HFFc6 (cell line): Measurements from ENCODE around the gene SPIRE2. TPM values are rescaled to one million over a fixed set of nuclear protein-coding genes. Genes with fewer than 3 reads are reported as not detected.

Experiments
- DNase-seq: peaks from one replicate; pipeline ENCODE4 v3.0.0-alpha.2; 2018
- H3K27ac Mint-ChIP-seq: 2 replicates; pipeline ENCODE4 v1.8.0; 2020; ENCODE audit warnings: mild to moderate bottlenecking, mixed read lengths
- H3K27me3 Mint-ChIP-seq: 2 replicates; pipeline ENCODE4 v1.8.0; 2021; ENCODE audit warnings: mild to moderate bottlenecking, moderate library complexity, mixed read lengths; ENCODE audit not compliant: insufficient read depth
- H3K36me3 Mint-ChIP-seq: 2 replicates; pipeline ENCODE4 v1.8.0; 2021; ENCODE audit warnings: low read depth, mixed read lengths
- H3K4me1 Mint-ChIP-seq: 2 replicates; pipeline ENCODE4 v1.8.0; 2020; ENCODE audit warnings: low read depth, mixed read lengths
- H3K4me3 Mint-ChIP-seq: 2 replicates; pipeline ENCODE4 v1.8.0; 2020; ENCODE audit warnings: mild to moderate bottlenecking, moderate library complexity, mixed read lengths
- H3K9me3 Mint-ChIP-seq: 2 replicates; pipeline ENCODE4 v1.8.0; 2020; ENCODE audit warnings: mild to moderate bottlenecking, mixed read lengths
- CTCF ChIP-seq: fragments of 200-600 bp; sonication (generic); IDR thresholded peaks from 2 replicates; pipeline ENCODE4 v1.5.0; 2021; ENCODE audit warnings: antibody characterized with exemption, mild to moderate bottlenecking
- total RNA-seq, 6 experiments: library from RNA; stranded (reverse); fragmentation: NEBNext Ultra II Directional; extraction: Animal tissue kit (Norgen Biotek cat#: 25700); gene quantifications; 2 replicates in 1 of 6; 3 replicates in 5 of 6; pipeline ENCODE4 v1.2.3, GENCODE V29; 2021

SPIRE2 gene
- total RNA-seq, 6 experiments from 2014 or later = 1.5 to 2.5 (median 1.9) TPM

GRCh38 chr16:89880477-89881367 is 52.4 kb downstream of the SPIRE2 start:
- Mint-ChIP-seq H3K4me3 (no peak overlapping the region), H3K27ac (peak overlapping the region; percentile 11; the same call in 1 of the 2 replicates), H3K9me3 (no peaks in the 10 kb centered on the region), H3K36me3 (peaks cover 43% of the 10 kb centered on the region), H3K27me3 (peaks cover 4% of the 10 kb centered on the region), H3K4me1 (peaks cover 5% of the 10 kb centered on the region; the same call in 1 of the 2 replicates)
- no peak for DNase-seq
- TF ChIP-seq CTCF = no peak

GRCh38 chr16:89881368-89881730 is 53.1 kb downstream of the SPIRE2 start:
- Mint-ChIP-seq H3K27me3 (peaks cover 4% of the 10 kb centered on the region), H3K4me1 (peaks cover 5% of the 10 kb centered on the region; the same call in 1 of the 2 replicates), H3K27ac (no peak overlapping the region; the same call in 1 of the 2 replicates), H3K4me3 (no peak overlapping the region), H3K9me3 (no peaks in the 10 kb centered on the region), H3K36me3 (peaks cover 43% of the 10 kb centered on the region)
- no peak for DNase-seq
- TF ChIP-seq CTCF = no peak

- Mint-ChIP-seq H3K27me3 (peaks cover 4% of the 10 kb centered on the region), H3K36me3 (peaks cover 43% of the 10 kb centered on the region), H3K27ac (no peak overlapping the region), H3K4me1 (peaks cover 5% of the 10 kb centered on the region; the same call in 1 of the 2 replicates), H3K9me3 (no peaks in the 10 kb centered on the region), H3K4me3 (no peak overlapping the region)
- TF ChIP-seq CTCF = no peak
- DNase-seq = no peak
These were observed 55.2 kb downstream of the SPIRE2 start for GRCh38 chr16:89883346-89884040.

GRCh38 chr16:89884041-89884421 is 55.8 kb downstream of the SPIRE2 start:
- Mint-ChIP-seq H3K9me3 (no peaks in the 10 kb centered on the region), H3K27me3 (peaks cover 4% of the 10 kb centered on the region), H3K36me3 (peaks cover 38% of the 10 kb centered on the region), H3K4me1 (peaks cover 5% of the 10 kb centered on the region; the same call in 1 of the 2 replicates), H3K27ac (no peak overlapping the region), H3K4me3 (no peak overlapping the region)
- no peak for DNase-seq
- TF ChIP-seq CTCF = no peak

- Mint-ChIP-seq H3K4me1 (no peaks in the 10 kb centered on the region), H3K4me3 (no peak overlapping the region), H3K36me3 (peaks cover 31% of the 10 kb centered on the region), H3K27ac (no peak overlapping the region), H3K27me3 (peaks cover 7% of the 10 kb centered on the region), H3K9me3 (no peaks in the 10 kb centered on the region)
- TF ChIP-seq CTCF = no peak
- no peak for DNase-seq
These were observed 59.0 kb downstream of the SPIRE2 start for GRCh38 chr16:89887243-89887642.
